HG03469 (cell line): ENCODE data around the gene SMAD9.

Experiments
- ATAC-seq: cut with Tn5 transposase; IDR thresholded peaks from one replicate; pipeline ENCODE4 v1.9.1; 2021; ENCODE audit warnings: mild to moderate bottlenecking, moderate library complexity, moderate number of reproducible peaks; ENCODE audit not compliant: unreplicated experiment

SMAD9 gene

DNA sequence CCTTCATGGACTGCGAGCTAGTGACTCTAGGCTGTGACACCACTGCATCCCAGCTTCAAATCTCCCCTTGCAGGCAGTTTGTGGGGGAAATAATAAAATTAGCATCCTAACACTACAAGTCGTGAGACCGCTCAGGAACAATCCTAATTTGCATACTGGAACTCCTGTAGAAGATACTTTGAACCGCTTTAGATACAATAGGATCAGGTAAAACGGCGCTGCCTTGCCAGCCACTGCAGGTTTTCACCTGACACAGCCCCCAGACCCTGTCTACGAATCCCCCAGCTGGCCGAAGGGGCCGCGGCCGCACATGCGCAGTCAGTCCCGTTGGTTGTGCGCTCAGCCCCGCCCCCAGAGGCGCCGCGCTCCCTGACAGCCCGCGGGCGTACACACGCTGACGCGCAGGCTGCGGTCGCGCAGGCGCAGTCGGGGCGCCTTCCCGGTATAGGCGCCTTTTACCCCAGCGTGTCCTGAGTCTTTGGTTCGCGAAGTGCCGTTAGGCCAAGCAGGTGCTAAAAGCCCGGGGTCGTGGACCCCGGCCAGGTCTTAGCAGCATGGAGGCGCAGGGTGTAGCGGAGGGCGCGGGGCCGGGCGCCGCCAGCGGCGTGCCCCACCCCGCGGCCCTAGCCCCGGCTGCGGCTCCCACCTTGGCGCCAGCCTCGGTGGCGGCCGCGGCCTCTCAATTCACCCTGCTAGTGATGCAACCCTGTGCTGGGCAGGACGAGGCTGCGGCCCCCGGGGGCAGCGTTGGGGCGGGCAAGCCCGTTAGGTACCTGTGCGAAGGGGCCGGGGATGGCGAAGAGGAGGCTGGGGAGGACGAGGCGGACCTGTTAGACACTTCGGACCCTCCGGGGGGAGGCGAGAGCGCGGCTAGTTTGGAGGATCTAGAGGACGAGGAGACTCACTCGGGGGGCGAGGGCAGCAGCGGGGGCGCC is 101.0 kb downstream of the SMAD9 start, which contains the start of gene RFXAP:
TSS of gene RFXAP (plus strand) at position 419 of the 935 bp plus-strand sequence. CDS start at position 555, 136 bp downstream.
- peak; percentile 87 for ATAC-seq

GRCh38 chr13:36817996-36818803 is 101.8 kb downstream of the SMAD9 start:
- no peak for ATAC-seq

GRCh38 chr13:36815062-36815461 is 105.0 kb downstream of the SMAD9 start:
- no peak for ATAC-seq

DNA sequence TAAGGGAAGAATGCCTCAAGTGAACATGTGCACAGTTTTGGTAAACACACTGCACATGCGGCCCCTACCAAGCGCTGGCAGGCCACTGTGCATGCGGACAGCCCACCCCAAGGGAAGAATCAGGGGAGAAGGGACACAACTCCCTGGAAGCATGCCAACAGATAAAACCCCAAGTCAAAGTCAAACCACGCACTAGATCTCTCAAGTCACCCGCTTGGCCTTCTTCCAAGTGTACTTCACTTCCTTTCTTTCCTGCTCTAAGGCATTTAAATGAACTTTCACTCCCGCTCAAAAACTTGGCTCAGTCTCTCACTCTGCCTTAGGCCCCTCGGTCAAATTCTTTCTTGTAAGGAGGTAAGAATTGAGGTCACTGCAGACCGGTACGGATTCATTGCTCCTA is 105.6 kb downstream of the SMAD9 start:
- ATAC-seq = no peak

- ATAC-seq = no peak
Measured at GRCh38 chr13:36813225-36813624, 106.8 kb downstream of the SMAD9 start.

GRCh38 chr13:36807616-36808015 is 112.4 kb downstream of the SMAD9 start:
- no peak for ATAC-seq

DNA sequence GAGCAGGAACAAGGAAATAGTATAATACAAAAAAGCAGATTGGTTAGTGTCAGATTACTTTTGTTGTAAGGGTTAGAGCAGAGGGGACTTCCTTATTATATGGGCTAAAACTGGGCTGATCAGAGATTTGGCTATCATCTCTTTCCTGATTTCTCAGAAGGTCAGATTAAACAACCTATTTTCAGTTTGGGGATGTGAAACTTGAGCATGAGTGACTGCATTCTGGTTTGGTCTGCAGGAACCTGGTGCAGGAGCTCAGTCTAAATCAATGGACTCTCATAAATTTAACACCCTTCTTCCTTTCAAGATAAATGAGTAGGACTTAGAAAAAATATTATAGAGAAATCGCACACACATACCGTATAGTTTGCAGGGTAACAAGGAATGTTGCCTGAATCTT is 113.9 kb downstream of the SMAD9 start:
- ATAC-seq = peak; percentile 83

GRCh38 chr13:36804588-36804987 is 115.5 kb downstream of the SMAD9 start:
- ATAC-seq = no peak

DNA sequence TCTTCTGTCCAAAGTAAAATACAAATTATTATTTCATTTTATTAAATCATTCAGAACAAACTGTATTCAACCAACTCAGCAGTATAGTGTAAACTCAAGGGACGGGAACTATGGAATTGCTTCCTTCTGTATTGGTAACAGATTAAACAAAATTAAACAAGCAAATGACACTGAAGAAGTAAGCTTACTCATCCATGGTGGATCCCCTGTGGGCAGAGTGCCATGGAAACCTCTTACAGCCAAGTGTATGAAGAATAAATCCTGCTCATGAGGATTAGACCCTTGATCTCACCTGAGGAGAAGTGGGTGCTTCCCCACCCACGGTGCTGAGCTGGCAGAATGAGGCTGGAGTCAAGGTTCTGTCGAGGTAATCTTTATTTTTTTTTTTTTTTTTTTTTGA is 119.0 kb downstream of the SMAD9 start:
- no peak for ATAC-seq

DNA sequence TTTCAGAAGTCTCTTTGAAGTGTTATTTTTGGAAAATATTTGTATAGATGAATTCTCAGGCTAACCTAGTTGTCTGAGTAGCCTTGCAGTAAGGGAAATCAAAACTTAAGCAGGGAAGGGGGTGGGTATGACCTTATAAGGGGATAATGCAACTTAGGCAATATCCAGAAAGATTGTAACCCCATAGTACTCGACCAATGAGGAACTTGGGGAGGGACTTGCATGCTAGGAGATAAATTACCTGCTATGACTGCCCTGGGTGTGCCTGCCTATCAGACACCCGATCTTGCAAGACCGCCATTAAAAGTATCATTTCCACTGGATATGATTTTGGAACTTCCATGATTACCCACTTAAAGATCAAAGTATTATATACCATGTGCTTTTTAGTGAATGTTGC is 124.0 kb downstream of the SMAD9 start:
- ATAC-seq = no peak

DNA sequence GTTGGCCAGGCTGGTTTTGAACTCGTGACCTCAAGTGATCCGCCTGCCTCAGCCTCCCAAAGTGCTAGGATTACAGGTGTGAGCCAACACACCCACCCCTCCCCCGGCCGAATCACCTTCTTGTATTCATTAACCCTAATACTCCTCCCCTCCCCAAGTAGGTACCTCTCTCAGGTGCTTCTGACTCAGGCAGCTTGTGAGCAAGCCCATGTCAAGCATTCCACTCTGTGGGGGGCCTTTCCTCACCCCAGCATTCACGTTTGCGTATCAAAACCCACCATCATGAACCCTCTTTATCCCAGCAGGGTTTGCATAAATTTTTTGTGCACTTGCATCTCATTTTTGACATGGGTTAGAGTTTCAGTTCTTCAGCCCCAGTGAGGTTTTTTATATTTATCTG is 124.6 kb downstream of the SMAD9 start:
- no peak for ATAC-seq
